ENCODE results near the gene SFTA2.
A peak's percentile ranks its signal among the peaks of the same experiment; 100 is the strongest.
"Not testable (repeated sequence)": the region's sequence is repeated elsewhere in the genome, so short reads cannot be mapped to it uniquely, and the experiment has no call there.

SFTA2 gene

GRCh38 chr6:30940361-30940986 is 8.5 kb upstream of the SFTA2 start, which contains the start of gene MUCL3:
TSS of gene MUCL3 (plus strand) at chr6:30940973. CDS start at chr6:30941000, 27 bp downstream.
- DNase-seq: no peak

- DNase-seq: no peak
Measured at GRCh38 chr6:30939473-30939872, 7.5 kb upstream of the SFTA2 start.

- DNase-seq: no peak
Measured at GRCh38 chr6:30938730-30939129, 6.8 kb upstream of the SFTA2 start.

- DNase-seq: no peak
Measured at GRCh38 chr6:30937265-30937664, 5.3 kb upstream of the SFTA2 start.

- no peak for DNase-seq
Measured at GRCh38 chr6:30935018-30935417, 3.0 kb upstream of the SFTA2 start.

- no peak for DNase-seq
Measured at GRCh38 chr6:30932665-30933365, 845 bp upstream of the SFTA2 start.

- DNase-seq: no peak
Measured at GRCh38 chr6:30931272-30931671, 698 bp downstream of the SFTA2 start.

GRCh38 chr6:30930506-30930905 is 1.5 kb downstream of the SFTA2 start:
- DNase-seq: no peak

GRCh38 chr6:30928677-30929076 is 3.3 kb downstream of the SFTA2 start:
- no peak for DNase-seq

- not testable (repeated sequence) for DNase-seq
Measured at GRCh38 chr6:30927080-30927479, 4.9 kb downstream of the SFTA2 start.

- DNase-seq: no peak
Measured at GRCh38 chr6:30926644-30927043, 5.3 kb downstream of the SFTA2 start.

GRCh38 chr6:30924040-30924627 is 7.8 kb downstream of the SFTA2 start:
- DNase-seq: not testable (repeated sequence)

- DNase-seq: no peak
Measured at GRCh38 chr6:30922447-30922852, 9.5 kb downstream of the SFTA2 start.

- no peak for DNase-seq
Measured at GRCh38 chr6:30918670-30919069, 13.3 kb downstream of the SFTA2 start.

GRCh38 chr6:30917487-30917886 is 14.5 kb downstream of the SFTA2 start:
- no peak for DNase-seq

- DNase-seq: no peak
Measured at GRCh38 chr6:30917041-30917440, 14.9 kb downstream of the SFTA2 start.

GRCh38 chr6:30915591-30915946 is 16.4 kb downstream of the SFTA2 start:
- no peak for DNase-seq

GRCh38 chr6:30914854-30915590 is 16.9 kb downstream of the SFTA2 start:
- DNase-seq: no peak

GRCh38 chr6:30914076-30914853 is 17.7 kb downstream of the SFTA2 start, which contains the start of gene VARS2:
TSS of gene VARS2 (plus strand) at chr6:30914238. CDS start at chr6:30914837, 599 bp downstream.
- peak; percentile 82 for DNase-seq

- no peak for DNase-seq
Measured at GRCh38 chr6:30913721-30914075, 18.3 kb downstream of the SFTA2 start.

GRCh38 chr6:30912746-30913520 is 19.0 kb downstream of the SFTA2 start:
- DNase-seq: no peak

GRCh38 chr6:30910473-30910872 is 21.5 kb downstream of the SFTA2 start:
- not testable (repeated sequence) for DNase-seq

Data from activated naive CD4-positive, alpha-beta T cell treated with anti-CD3 and anti-CD28 coated beads, Interleukin-2, amount 50 U/mL, for 16 hours (primary cell).